H9 (cell line): ENCODE data around the gene SEPTIN5. TPM values are rescaled to one million over a fixed set of nuclear protein-coding genes. Genes with fewer than 3 reads are reported as not detected.

ENCODE experiments used
- DNase-seq: peaks from one replicate; pipeline ENCODE4 v3.0.0-alpha.2; 2017
- H2AFZ ChIP-seq: one replicate; pipeline ENCODE4 v1.6.1; 2013; ENCODE audit warnings: mild to moderate bottlenecking, low read length, control low read depth, moderate library complexity
- H2AK5ac ChIP-seq: 2 replicates; pipeline ENCODE4 v1.6.1; 2013; ENCODE audit warnings: low read length, control low read depth, mixed read lengths; ENCODE audit not compliant: insufficient read length
- H2BK120ac ChIP-seq: one replicate; pipeline ENCODE4 v1.6.1; 2013; ENCODE audit warnings: low read depth, mild to moderate bottlenecking, low read length, control low read depth, inconsistent platforms; ENCODE audit not compliant: poor library complexity, severe bottlenecking
- H2BK12ac ChIP-seq: 2 replicates; pipeline ENCODE4 v1.6.1; 2013; ENCODE audit warnings: low read length, control low read depth, mixed read lengths, low read depth; ENCODE audit not compliant: insufficient read length
- H2BK15ac ChIP-seq: 2 replicates; pipeline ENCODE4 v1.6.1; 2013; ENCODE audit warnings: low read depth, low read length, control low read depth
- H2BK20ac ChIP-seq: one replicate; pipeline ENCODE4 v1.6.1; 2013; ENCODE audit warnings: low read depth, mild to moderate bottlenecking, low read length, control low read depth, inconsistent platforms; ENCODE audit not compliant: poor library complexity, severe bottlenecking
- H2BK5ac ChIP-seq: 2 replicates; pipeline ENCODE4 v1.6.1; 2013; ENCODE audit warnings: low read length, control low read depth, mixed read lengths; ENCODE audit not compliant: insufficient read length
- H3K14ac ChIP-seq: 2 replicates; pipeline ENCODE4 v1.6.1; 2013; ENCODE audit warnings: low read length, control low read depth; ENCODE audit not compliant: insufficient read depth
- H3K18ac ChIP-seq: 2 replicates; pipeline ENCODE4 v1.6.1; 2013; ENCODE audit warnings: low read depth, mild to moderate bottlenecking, mixed read lengths, low read length, control low read depth; ENCODE audit not compliant: insufficient read length
- H3K23ac ChIP-seq: 2 replicates; pipeline ENCODE4 v1.6.1; 2013; ENCODE audit warnings: low read length, control low read depth, mixed read lengths, low read depth; ENCODE audit not compliant: insufficient read length
- H3K23me2 ChIP-seq: 2 replicates; pipeline ENCODE4 v1.6.1; 2013; ENCODE audit warnings: low read depth, mild to moderate bottlenecking, mixed read lengths, low read length, control low read depth; ENCODE audit not compliant: insufficient read length, poor library complexity, severe bottlenecking
- H3K27ac ChIP-seq: 2 replicates; pipeline ENCODE4 v1.5.1; 2013; ENCODE audit warnings: low read length, control low read depth, mixed read lengths, low read depth; ENCODE audit not compliant: insufficient read length
- H3K27me3 ChIP-seq: 2 replicates; pipeline ENCODE4 v1.6.1; 2013; ENCODE audit warnings: low read length, control low read depth, inconsistent platforms; ENCODE audit not compliant: insufficient read depth
- H3K4ac ChIP-seq: 2 replicates; pipeline ENCODE4 v1.6.1; 2013; ENCODE audit warnings: low read depth, mild to moderate bottlenecking, control low read depth, inconsistent platforms, low read length, moderate library complexity
- H3K4me1 ChIP-seq: 2 replicates; pipeline ENCODE4 v1.6.1; 2013; ENCODE audit warnings: low read length, control low read depth, inconsistent platforms; ENCODE audit not compliant: insufficient read depth
- H3K4me2 ChIP-seq: 2 replicates; pipeline ENCODE4 v1.6.1; 2013; ENCODE audit warnings: low read length, control low read depth, mixed read lengths; ENCODE audit not compliant: insufficient read length, insufficient read depth
- H3K56ac ChIP-seq: 2 replicates; pipeline ENCODE4 v1.6.1; 2013; ENCODE audit warnings: low read depth, mild to moderate bottlenecking, mixed read lengths, low read length, control low read depth; ENCODE audit not compliant: insufficient read length
- H3K79me1 ChIP-seq: 2 replicates; pipeline ENCODE4 v1.6.1; 2013; ENCODE audit warnings: low read depth, mild to moderate bottlenecking, moderate library complexity, low read length, control low read depth, inconsistent platforms; ENCODE audit not compliant: insufficient read depth, poor library complexity, severe bottlenecking
- H3K79me2 ChIP-seq: 2 replicates; pipeline ENCODE4 v1.6.1; 2013; ENCODE audit warnings: low read length, control low read depth, inconsistent platforms; ENCODE audit not compliant: insufficient read depth
- H3K9ac ChIP-seq: 2 replicates; pipeline ENCODE4 v1.6.1; 2013; ENCODE audit warnings: low read length, control low read depth, mixed read lengths; ENCODE audit not compliant: insufficient read length; ENCODE audit errors: extremely low read depth
- H3K9me3 ChIP-seq: one replicate; pipeline ENCODE4 v1.6.1; 2013; ENCODE audit warnings: low read depth, low read length, inconsistent platforms; ENCODE audit not compliant: control insufficient read depth
- H3T11ph ChIP-seq: one replicate; pipeline ENCODE4 v1.6.1; 2013; ENCODE audit warnings: mild to moderate bottlenecking, low read length, control low read depth, inconsistent platforms
- H4K20me1 ChIP-seq: one replicate; pipeline ENCODE4 v1.6.1; 2013; ENCODE audit not compliant: control insufficient read depth, insufficient read length, insufficient read depth
- H4K5ac ChIP-seq: 2 replicates; pipeline ENCODE4 v1.6.1; 2013; ENCODE audit warnings: low read depth, mild to moderate bottlenecking, mixed read lengths, low read length, control low read depth; ENCODE audit not compliant: insufficient read length
- H4K8ac ChIP-seq: replicated peaks from 2 replicates; pipeline ENCODE4 v1.6.1; 2013; ENCODE audit warnings: low read length, control low read depth, mixed read lengths, low read depth; ENCODE audit not compliant: insufficient read length
- H4K91ac ChIP-seq: 2 replicates; pipeline ENCODE4 v1.6.1; 2013; ENCODE audit warnings: low read depth, mild to moderate bottlenecking, moderate library complexity, mixed read lengths, low read length, control low read depth; ENCODE audit not compliant: insufficient read length
- H3K27ac Mint-ChIP-seq, 3 experiments: 2 replicates in 2 of 3; 3 replicates in 1 of 3; pipeline ENCODE4 v1.8.0; 2020 to 2021; ENCODE audit warnings: mixed read lengths in 3 of 3, mild to moderate bottlenecking in 1 of 3, moderate library complexity in 1 of 3
- H3K27me3 Mint-ChIP-seq: 2 replicates; pipeline ENCODE4 v1.8.0; 2021; ENCODE audit warnings: low read depth, mild to moderate bottlenecking, moderate library complexity, mixed read lengths
- H3K36me3 Mint-ChIP-seq, 3 experiments: 2 replicates in 2 of 3; 3 replicates in 1 of 3; pipeline ENCODE4 v1.8.0; 2020 to 2021; ENCODE audit warnings: low read depth in 3 of 3, mixed read lengths in 3 of 3; ENCODE audit not compliant: insufficient read depth in 1 of 3
- H3K4me1 Mint-ChIP-seq, 2 experiments: 2 replicates each; pipeline ENCODE4 v1.8.0; 2020; ENCODE audit warnings: mixed read lengths in 2 of 2
- H3K4me3 Mint-ChIP-seq, 2 experiments: 2 replicates in 1 of 2; 3 replicates in 1 of 2; pipeline ENCODE4 v1.8.0; 2020 to 2021; ENCODE audit warnings: mild to moderate bottlenecking in 2 of 2, mixed read lengths in 2 of 2, moderate library complexity in 1 of 2
- H3K9me3 Mint-ChIP-seq, 2 experiments: 2 replicates in 1 of 2; 3 replicates in 1 of 2; pipeline ENCODE4 v1.8.0; 2020; ENCODE audit warnings: mild to moderate bottlenecking in 2 of 2, mixed read lengths in 2 of 2, moderate library complexity in 1 of 2
- WGBS: extraction: QIAGEN DNeasy Blood & Tissue Kit; methylation state at CpG from one replicate; pipeline ENCODE4 v1.1.7; 2013; ENCODE audit warnings: missing lambda C conversion rate, low lambda C conversion rate, mixed read lengths; ENCODE audit not compliant: insufficient read length; ENCODE audit errors: extremely low coverage; 5-methylcytosine and 5-hydroxymethylcytosine counted together
- total RNA-seq: library from RNA; stranded (reverse); gene quantifications from 2 replicates; pipeline ENCODE4 v1.2.1, GENCODE V29; 2021
- TF ChIP-seq, protein P1 (sequence below): fragments of 200-600 bp; sonication (generic); conservative IDR thresholded peaks from 3 replicates; pipeline ENCODE4 v1.8.0; 2021; ENCODE audit warnings: antibody characterized with exemption, mild to moderate bottlenecking

The SEPTIN5 gene
- total RNA-seq, 1 experiment from 2014 or later: 17.8 TPM

DNA sequence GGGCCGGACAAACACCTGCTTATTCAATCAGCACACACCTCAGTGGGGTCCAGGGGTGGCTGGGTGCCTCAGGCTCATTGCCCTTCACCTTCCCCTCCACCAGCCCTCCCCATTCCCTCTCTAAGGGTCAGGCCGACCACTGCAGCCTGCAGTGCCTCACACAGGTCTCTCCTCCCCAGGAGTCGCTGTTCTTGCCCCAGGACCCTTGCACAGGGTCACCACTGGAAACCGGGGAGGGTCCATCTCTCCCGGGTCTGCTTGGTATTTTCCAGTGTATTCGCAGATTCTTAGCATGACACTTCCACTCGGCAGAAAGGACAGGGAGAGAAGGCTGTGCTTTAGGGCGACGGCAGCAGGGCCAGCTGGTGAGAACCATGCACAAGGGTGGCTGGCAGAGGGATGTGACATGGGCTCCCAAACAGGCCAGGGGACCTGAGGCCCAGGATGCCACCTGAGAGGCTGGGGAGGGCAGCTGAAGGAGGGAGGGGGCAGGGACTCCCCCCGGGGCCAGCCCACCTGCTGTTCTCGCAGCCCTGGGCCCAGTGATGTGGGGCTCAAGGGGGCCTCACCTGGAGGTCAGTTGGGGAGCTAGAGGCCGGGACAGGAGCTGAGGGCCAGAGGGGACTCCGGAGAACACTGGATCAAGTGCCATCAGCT, 30.2 kb downstream of the SEPTIN5 start:
- Mint-ChIP-seq H3K36me3 (no peaks in the 10 kb centered on the region), H3K4me3 (no peak overlapping the region), H3K27me3 (peaks cover 12% of the 10 kb centered on the region), H3K9me3 (no peaks in the 10 kb centered on the region; a peak in 1 of 5 replicates), H3K4me1 (peaks cover 7 to 8% of the 10 kb centered on the region in 2 experiments), H3K27ac (no peak overlapping the region)
- Histone ChIP-seq H4K20me1 (no peaks in the 10 kb centered on the region), H2BK120ac (no peak overlapping the region), H3K27me3 (no peaks in the 10 kb centered on the region), H2BK15ac (no peak overlapping the region), H3K27ac (no peak overlapping the region), H3K4ac (no peak overlapping the region), H3K79me1 (no peaks in the 10 kb centered on the region), H2AK5ac (no peak overlapping the region), H3K23me2 (no peaks in the 10 kb centered on the region), H3T11ph (no peak overlapping the region), H3K14ac (no peak overlapping the region), H3K4me2 (no peak overlapping the region), H3K9me3 (no peaks in the 10 kb centered on the region), H3K18ac (no peak overlapping the region), H4K5ac (no peak overlapping the region), H2AFZ (no peak overlapping the region), H2BK20ac (no peak overlapping the region), H2BK12ac (no peak overlapping the region), H2BK5ac (no peak overlapping the region), H3K23ac (no peak overlapping the region), H4K8ac (no peak overlapping the region), H4K91ac (no peak overlapping the region), H3K79me2 (no peaks in the 10 kb centered on the region), H3K4me1 (no peaks in the 10 kb centered on the region), H3K9ac (no peak overlapping the region), H3K56ac (no peak overlapping the region)
- TF ChIP-seq, protein P1, sequence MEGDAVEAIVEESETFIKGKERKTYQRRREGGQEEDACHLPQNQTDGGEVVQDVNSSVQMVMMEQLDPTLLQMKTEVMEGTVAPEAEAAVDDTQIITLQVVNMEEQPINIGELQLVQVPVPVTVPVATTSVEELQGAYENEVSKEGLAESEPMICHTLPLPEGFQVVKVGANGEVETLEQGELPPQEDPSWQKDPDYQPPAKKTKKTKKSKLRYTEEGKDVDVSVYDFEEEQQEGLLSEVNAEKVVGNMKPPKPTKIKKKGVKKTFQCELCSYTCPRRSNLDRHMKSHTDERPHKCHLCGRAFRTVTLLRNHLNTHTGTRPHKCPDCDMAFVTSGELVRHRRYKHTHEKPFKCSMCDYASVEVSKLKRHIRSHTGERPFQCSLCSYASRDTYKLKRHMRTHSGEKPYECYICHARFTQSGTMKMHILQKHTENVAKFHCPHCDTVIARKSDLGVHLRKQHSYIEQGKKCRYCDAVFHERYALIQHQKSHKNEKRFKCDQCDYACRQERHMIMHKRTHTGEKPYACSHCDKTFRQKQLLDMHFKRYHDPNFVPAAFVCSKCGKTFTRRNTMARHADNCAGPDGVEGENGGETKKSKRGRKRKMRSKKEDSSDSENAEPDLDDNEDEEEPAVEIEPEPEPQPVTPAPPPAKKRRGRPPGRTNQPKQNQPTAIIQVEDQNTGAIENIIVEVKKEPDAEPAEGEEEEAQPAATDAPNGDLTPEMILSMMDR: no peak
- no CpG with 5 or more reads among the region's 13 CpGs for WGBS
- DNase-seq: no peak
